H9 (cell line): Measurements from ENCODE around the gene SPTBN4. TPM values are rescaled to one million over a fixed set of nuclear protein-coding genes. Genes with fewer than 3 reads are reported as not detected.

Experiments used
- DNase-seq: peaks from one replicate; pipeline ENCODE4 v3.0.0-alpha.2; 2017
- H2AFZ ChIP-seq: one replicate; pipeline ENCODE4 v1.6.1; 2013; ENCODE audit warnings: mild to moderate bottlenecking, low read length, control low read depth, moderate library complexity
- H2AK5ac ChIP-seq: 2 replicates; pipeline ENCODE4 v1.6.1; 2013; ENCODE audit warnings: low read length, control low read depth, mixed read lengths; ENCODE audit not compliant: insufficient read length
- H2BK120ac ChIP-seq: one replicate; pipeline ENCODE4 v1.6.1; 2013; ENCODE audit warnings: low read depth, mild to moderate bottlenecking, low read length, control low read depth, inconsistent platforms; ENCODE audit not compliant: poor library complexity, severe bottlenecking
- H2BK12ac ChIP-seq: 2 replicates; pipeline ENCODE4 v1.6.1; 2013; ENCODE audit warnings: low read length, control low read depth, mixed read lengths, low read depth; ENCODE audit not compliant: insufficient read length
- H2BK15ac ChIP-seq: 2 replicates; pipeline ENCODE4 v1.6.1; 2013; ENCODE audit warnings: low read depth, low read length, control low read depth
- H2BK20ac ChIP-seq: one replicate; pipeline ENCODE4 v1.6.1; 2013; ENCODE audit warnings: low read depth, mild to moderate bottlenecking, low read length, control low read depth, inconsistent platforms; ENCODE audit not compliant: poor library complexity, severe bottlenecking
- H2BK5ac ChIP-seq: 2 replicates; pipeline ENCODE4 v1.6.1; 2013; ENCODE audit warnings: low read length, control low read depth, mixed read lengths; ENCODE audit not compliant: insufficient read length
- H3K14ac ChIP-seq: 2 replicates; pipeline ENCODE4 v1.6.1; 2013; ENCODE audit warnings: low read length, control low read depth; ENCODE audit not compliant: insufficient read depth
- H3K18ac ChIP-seq: 2 replicates; pipeline ENCODE4 v1.6.1; 2013; ENCODE audit warnings: low read depth, mild to moderate bottlenecking, mixed read lengths, low read length, control low read depth; ENCODE audit not compliant: insufficient read length
- H3K23ac ChIP-seq: 2 replicates; pipeline ENCODE4 v1.6.1; 2013; ENCODE audit warnings: low read length, control low read depth, mixed read lengths, low read depth; ENCODE audit not compliant: insufficient read length
- H3K23me2 ChIP-seq: 2 replicates; pipeline ENCODE4 v1.6.1; 2013; ENCODE audit warnings: low read depth, mild to moderate bottlenecking, mixed read lengths, low read length, control low read depth; ENCODE audit not compliant: insufficient read length, poor library complexity, severe bottlenecking
- H3K27ac ChIP-seq: 2 replicates; pipeline ENCODE4 v1.5.1; 2013; ENCODE audit warnings: low read length, control low read depth, mixed read lengths, low read depth; ENCODE audit not compliant: insufficient read length
- H3K27me3 ChIP-seq: 2 replicates; pipeline ENCODE4 v1.6.1; 2013; ENCODE audit warnings: low read length, control low read depth, inconsistent platforms; ENCODE audit not compliant: insufficient read depth
- H3K4ac ChIP-seq: 2 replicates; pipeline ENCODE4 v1.6.1; 2013; ENCODE audit warnings: low read depth, mild to moderate bottlenecking, control low read depth, inconsistent platforms, low read length, moderate library complexity
- H3K4me1 ChIP-seq: 2 replicates; pipeline ENCODE4 v1.6.1; 2013; ENCODE audit warnings: low read length, control low read depth, inconsistent platforms; ENCODE audit not compliant: insufficient read depth
- H3K4me2 ChIP-seq: 2 replicates; pipeline ENCODE4 v1.6.1; 2013; ENCODE audit warnings: low read length, control low read depth, mixed read lengths; ENCODE audit not compliant: insufficient read length, insufficient read depth
- H3K56ac ChIP-seq: 2 replicates; pipeline ENCODE4 v1.6.1; 2013; ENCODE audit warnings: low read depth, mild to moderate bottlenecking, mixed read lengths, low read length, control low read depth; ENCODE audit not compliant: insufficient read length
- H3K79me1 ChIP-seq: 2 replicates; pipeline ENCODE4 v1.6.1; 2013; ENCODE audit warnings: low read depth, mild to moderate bottlenecking, moderate library complexity, low read length, control low read depth, inconsistent platforms; ENCODE audit not compliant: insufficient read depth, poor library complexity, severe bottlenecking
- H3K79me2 ChIP-seq: 2 replicates; pipeline ENCODE4 v1.6.1; 2013; ENCODE audit warnings: low read length, control low read depth, inconsistent platforms; ENCODE audit not compliant: insufficient read depth
- H3K9ac ChIP-seq: 2 replicates; pipeline ENCODE4 v1.6.1; 2013; ENCODE audit warnings: low read length, control low read depth, mixed read lengths; ENCODE audit not compliant: insufficient read length; ENCODE audit errors: extremely low read depth
- H3K9me3 ChIP-seq: one replicate; pipeline ENCODE4 v1.6.1; 2013; ENCODE audit warnings: low read depth, low read length, inconsistent platforms; ENCODE audit not compliant: control insufficient read depth
- H3T11ph ChIP-seq: one replicate; pipeline ENCODE4 v1.6.1; 2013; ENCODE audit warnings: mild to moderate bottlenecking, low read length, control low read depth, inconsistent platforms
- H4K20me1 ChIP-seq: one replicate; pipeline ENCODE4 v1.6.1; 2013; ENCODE audit not compliant: control insufficient read depth, insufficient read length, insufficient read depth
- H4K5ac ChIP-seq: 2 replicates; pipeline ENCODE4 v1.6.1; 2013; ENCODE audit warnings: low read depth, mild to moderate bottlenecking, mixed read lengths, low read length, control low read depth; ENCODE audit not compliant: insufficient read length
- H4K8ac ChIP-seq: replicated peaks from 2 replicates; pipeline ENCODE4 v1.6.1; 2013; ENCODE audit warnings: low read length, control low read depth, mixed read lengths, low read depth; ENCODE audit not compliant: insufficient read length
- H4K91ac ChIP-seq: 2 replicates; pipeline ENCODE4 v1.6.1; 2013; ENCODE audit warnings: low read depth, mild to moderate bottlenecking, moderate library complexity, mixed read lengths, low read length, control low read depth; ENCODE audit not compliant: insufficient read length
- H3K27ac Mint-ChIP-seq, 3 experiments: 2 replicates in 2 of 3; 3 replicates in 1 of 3; pipeline ENCODE4 v1.8.0; 2020 to 2021; ENCODE audit warnings: mixed read lengths in 3 of 3, mild to moderate bottlenecking in 1 of 3, moderate library complexity in 1 of 3
- H3K27me3 Mint-ChIP-seq: 2 replicates; pipeline ENCODE4 v1.8.0; 2021; ENCODE audit warnings: low read depth, mild to moderate bottlenecking, moderate library complexity, mixed read lengths
- H3K36me3 Mint-ChIP-seq, 3 experiments: 2 replicates in 2 of 3; 3 replicates in 1 of 3; pipeline ENCODE4 v1.8.0; 2020 to 2021; ENCODE audit warnings: low read depth in 3 of 3, mixed read lengths in 3 of 3; ENCODE audit not compliant: insufficient read depth in 1 of 3
- H3K4me1 Mint-ChIP-seq, 2 experiments: 2 replicates each; pipeline ENCODE4 v1.8.0; 2020; ENCODE audit warnings: mixed read lengths in 2 of 2
- H3K4me3 Mint-ChIP-seq, 2 experiments: 2 replicates in 1 of 2; 3 replicates in 1 of 2; pipeline ENCODE4 v1.8.0; 2020 to 2021; ENCODE audit warnings: mild to moderate bottlenecking in 2 of 2, mixed read lengths in 2 of 2, moderate library complexity in 1 of 2
- H3K9me3 Mint-ChIP-seq, 2 experiments: 2 replicates in 1 of 2; 3 replicates in 1 of 2; pipeline ENCODE4 v1.8.0; 2020; ENCODE audit warnings: mild to moderate bottlenecking in 2 of 2, mixed read lengths in 2 of 2, moderate library complexity in 1 of 2
- CTCF ChIP-seq: fragments of 200-600 bp; sonication (generic); conservative IDR thresholded peaks from 3 replicates; pipeline ENCODE4 v1.8.0; 2021; ENCODE audit warnings: antibody characterized with exemption, mild to moderate bottlenecking
- WGBS: extraction: QIAGEN DNeasy Blood & Tissue Kit; methylation state at CpG from one replicate; pipeline ENCODE4 v1.1.7; 2013; ENCODE audit warnings: missing lambda C conversion rate, low lambda C conversion rate, mixed read lengths; ENCODE audit not compliant: insufficient read length; ENCODE audit errors: extremely low coverage; 5-methylcytosine and 5-hydroxymethylcytosine counted together
- total RNA-seq: library from RNA; stranded (reverse); gene quantifications from 2 replicates; pipeline ENCODE4 v1.2.1, GENCODE V29; 2021

The SPTBN4 gene
- total RNA-seq, 1 experiment from 2014 or later = 2.9 TPM

GRCh38 chr19:40466219-40466984 is 399 bp upstream of the SPTBN4 start:
- Histone ChIP-seq H3K9ac (no peak overlapping the region), H3K9me3 (no peaks in the 10 kb centered on the region), H3K56ac (no peak overlapping the region), H3K23ac (no peak overlapping the region), H4K5ac (no peak overlapping the region), H3K4me2 (peak overlapping the region; percentile 47), H3K4ac (no peak overlapping the region), H3K14ac (no peak overlapping the region), H2BK20ac (no peak overlapping the region), H3K18ac (no peak overlapping the region), H3T11ph (no peak overlapping the region), H3K27me3 (peaks cover 11% of the 10 kb centered on the region; the same call in 1 of the 2 replicates), H4K91ac (no peak overlapping the region), H3K23me2 (no peaks in the 10 kb centered on the region), H2BK12ac (no peak overlapping the region), H3K79me2 (no peaks in the 10 kb centered on the region), H2AFZ (no peak overlapping the region), H3K4me1 (no peaks in the 10 kb centered on the region; the same call in 1 of the 2 replicates), H2BK120ac (no peak overlapping the region), H3K27ac (no peak overlapping the region), H2BK5ac (no peak overlapping the region), H2BK15ac (no peak overlapping the region), H3K79me1 (no peaks in the 10 kb centered on the region), H2AK5ac (no peak overlapping the region), H4K8ac (no peak overlapping the region), H4K20me1 (no peaks in the 10 kb centered on the region)
- Mint-ChIP-seq H3K4me3 (peak overlapping the region; percentile 59 to 83), H3K4me1 (peaks cover 14 to 18% of the 10 kb centered on the region in 2 experiments), H3K36me3 (peaks cover 0 to 4% (median 0%) of the 10 kb centered on the region in 3 experiments; a peak in 1 of 7 replicates), H3K27ac (no peak overlapping the region), H3K27me3 (peaks cover 45% of the 10 kb centered on the region), H3K9me3 (peaks cover 0 to 5% of the 10 kb centered on the region in 2 experiments; a peak in 3 of 5 replicates)
- no CpG with 5 or more reads among the region's 48 CpGs for WGBS
- no peak for TF ChIP-seq CTCF
- DNase-seq = peak; percentile 33
